ENCODE data around the gene TEK. TPM values are rescaled to one million over a fixed set of nuclear protein-coding genes. Genes with fewer than 3 reads are reported as not detected.

Gene TEK
- total and polyA plus RNA-seq, 9 of the 15 experiments (the other 6 are each of a cell fraction or from before 2014, with no cell fraction given), result 0.03 to 0.13 (median 0.06) TPM

DNA sequence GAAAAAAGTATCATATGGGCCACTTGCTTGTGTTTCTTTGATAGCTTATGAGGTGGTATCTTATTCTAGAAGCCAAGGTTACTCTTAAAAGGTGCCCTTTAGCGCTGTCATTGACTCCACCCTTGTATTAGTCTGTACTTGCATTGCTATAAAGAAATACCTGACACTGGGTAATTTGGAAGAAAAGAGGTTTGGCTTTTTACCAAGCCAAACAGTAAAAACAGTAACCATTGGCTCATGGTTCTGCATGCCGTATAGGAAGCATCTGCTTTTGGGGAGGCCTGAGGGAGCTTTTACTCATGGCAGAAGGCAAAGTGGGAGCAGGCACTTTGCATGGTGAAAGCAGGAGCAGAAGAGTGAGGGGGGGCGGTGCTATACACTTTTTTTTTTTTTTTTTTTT, 87.4 kb downstream of the TEK start (continued):
- TF ChIP-seq KDM2B (CRISPR knock-in tag; IDR thresholded peaks at IDR 0.05), result no peak
- no peak for TF ChIP-seq HNRNPK (IDR thresholded peaks at IDR 0.05; ENCODE audit: low read depth, low read length, poor library complexity, severe bottlenecking)
- TF ChIP-seq ETS1 (conservative IDR thresholded peaks at IDR 0.05; ENCODE audit: control insufficient read depth, low read depth, low read length), result no peak
- TF ChIP-seq BRCA1 (IDR thresholded peaks at IDR 0.05), result no peak
- TF ChIP-seq BRCA1 (CRISPR knock-in tag; IDR thresholded peaks at IDR 0.05), result no peak

DNA sequence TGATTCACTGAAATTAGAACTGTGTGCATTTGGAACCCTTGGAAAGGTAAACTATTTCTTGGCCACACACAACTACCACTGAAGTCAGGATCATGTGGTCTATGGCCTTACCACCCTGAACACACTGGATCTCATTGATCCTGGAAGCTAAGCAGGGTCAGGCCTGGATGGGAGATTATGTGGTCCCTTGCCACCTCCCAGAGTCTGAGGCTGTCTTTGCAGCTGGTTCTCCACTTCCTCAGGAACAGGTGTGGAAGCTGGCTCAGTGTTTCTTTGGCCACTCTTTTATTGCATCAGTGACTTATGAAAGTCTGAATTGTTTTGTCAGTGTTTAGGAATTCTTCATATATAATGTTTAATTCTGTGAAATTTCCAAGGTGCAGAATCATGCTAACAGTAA, 89.2 kb downstream of the TEK start:
- no peak overlapping the region for H2AFZ ChIP-seq (ENCODE audit: low read depth, low read length)
- FAIRE-seq (no peak), DNase-seq (ENCODE audit: extremely low read depth in 1 of 4, low spot score in 3 of 4) (no peak), ATAC-seq (no peak)
- in situ Hi-C loops (cut with MboI) (no loop called here), intact Hi-C loops (cut with micrococcal nuclease) (no loop called here)
- H3K4me1 ChIP-seq (replicated peaks in 1 of 2; ENCODE audit: control insufficient read depth in 2 of 2, insufficient read depth in 2 of 2, low read length in 2 of 2), result no peaks in the 10 kb centered on the region
- ChIA-PET CTCF (ENCODE audit: low intra/inter-chr PET ratio) (no interaction called here), POLR2A (no interaction called here)
- no peaks in the 10 kb centered on the region for H3K9me1 ChIP-seq (ENCODE audit: control insufficient read depth, insufficient read depth, low read length)
- no peaks in the 10 kb centered on the region for H4K20me1 ChIP-seq (replicated peaks; ENCODE audit: control insufficient read depth, insufficient read depth, low read length)
- H3K79me2 ChIP-seq (ENCODE audit: control insufficient read depth, insufficient read depth, low read length), result no peaks in the 10 kb centered on the region
- no peak overlapping the region for H3K4me3 ChIP-seq
- no peak overlapping the region for H3K27ac ChIP-seq (ENCODE audit: extremely low read depth, low read depth, low read length)
- H3K9ac ChIP-seq (ENCODE audit: insufficient read depth in 1 of 2, low read depth in 2 of 2, low read length in 2 of 2), result no peak overlapping the region
- no peaks in the 10 kb centered on the region for H3K27me3 ChIP-seq (ENCODE audit: control insufficient read depth in 2 of 2, insufficient read depth in 2 of 2, low read length in 2 of 2)
- H3K36me3 ChIP-seq (ENCODE audit: control insufficient read depth, insufficient read depth, low read length), result no peaks in the 10 kb centered on the region
- no peak overlapping the region for H3K4me2 ChIP-seq (ENCODE audit: insufficient read depth, low read length)
- no peaks in the 10 kb centered on the region for H3K9me3 ChIP-seq (replicated peaks; ENCODE audit: control insufficient read depth, insufficient read depth, low read depth, low read length)
- no TSS peak for BruUV-seq (replicated peaks)
- TF ChIP-seq RREB1 (CRISPR knock-in tag; IDR thresholded peaks at IDR 0.05), result no peak
- no peak for TF ChIP-seq RBM15 (IDR thresholded peaks at IDR 0.05; ENCODE audit: insufficient read depth, low read length)
